Tibial nerve (tissue), 4 donors: Measurements from ENCODE around the gene NQO2.

ENCODE experiments used
- CTCF ChIP-seq, 5 experiments: fragments of 200-600 bp in 3 of 5; fragments of 450-650 bp in 2 of 5; sonication (generic) in 3 of 5; IDR thresholded peaks; one replicate each; pipeline ENCODE4 v1.5.1; 2016 to 2019; ENCODE audit warnings: antibody characterized with exemption in 5 of 5, mild to moderate bottlenecking in 3 of 5, moderate library complexity in 2 of 5
- EP300 ChIP-seq, 2 donors: sonication (generic); formaldehyde crosslinking; IDR thresholded peaks; one replicate each; pipeline ENCODE4 v1.6.1; 2017; ENCODE audit warnings: antibody characterized with exemption in 2 of 2, mild to moderate bottlenecking in 1 of 2

DNA sequence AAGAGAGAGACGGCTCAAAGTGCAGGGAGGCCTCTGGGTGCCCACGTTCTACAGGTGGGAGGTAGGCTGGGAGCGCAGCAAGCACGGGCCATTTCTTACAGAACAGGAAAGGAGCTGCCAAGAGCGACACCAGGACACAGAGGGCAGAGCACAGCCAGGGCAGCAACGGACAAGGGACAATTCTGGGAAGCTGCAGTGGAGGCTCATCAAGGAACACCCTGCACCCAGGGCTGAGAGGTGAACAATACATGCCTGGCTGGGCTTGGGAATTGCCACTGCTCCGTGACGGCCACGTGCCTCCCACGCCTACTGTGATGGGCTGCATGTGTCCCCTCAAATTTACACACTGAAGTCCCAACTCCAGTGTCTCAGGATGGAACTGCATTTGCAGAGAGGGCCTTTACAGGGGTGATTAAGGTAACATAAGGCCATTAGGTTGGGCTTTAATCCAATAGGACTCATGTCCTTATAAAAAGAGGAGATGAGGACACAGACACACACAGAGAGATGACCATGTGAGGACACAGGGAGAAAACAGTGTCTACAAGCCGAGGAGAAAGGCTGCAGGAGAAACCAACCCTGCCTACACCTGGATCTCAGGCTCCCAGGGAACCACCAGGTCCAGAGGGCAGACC is 41.9 kb upstream of the NQO2 start:
- TF ChIP-seq CTCF (IDR thresholded peaks at IDR 0.05) (no peak), EP300 (IDR thresholded peaks at IDR 0.05) (no peak)
